ENCODE measurements around the gene PFN4. TPM values are rescaled to one million over a fixed set of nuclear protein-coding genes. Genes with fewer than 3 reads are reported as not detected.

PFN4 gene
- total and polyA plus RNA-seq, 9 of the 15 experiments (the other 6 are each of a cell fraction or from before 2014, with no cell fraction given): 0.07 to 0.54 (median 0.31) TPM; not detected in 2

DNA sequence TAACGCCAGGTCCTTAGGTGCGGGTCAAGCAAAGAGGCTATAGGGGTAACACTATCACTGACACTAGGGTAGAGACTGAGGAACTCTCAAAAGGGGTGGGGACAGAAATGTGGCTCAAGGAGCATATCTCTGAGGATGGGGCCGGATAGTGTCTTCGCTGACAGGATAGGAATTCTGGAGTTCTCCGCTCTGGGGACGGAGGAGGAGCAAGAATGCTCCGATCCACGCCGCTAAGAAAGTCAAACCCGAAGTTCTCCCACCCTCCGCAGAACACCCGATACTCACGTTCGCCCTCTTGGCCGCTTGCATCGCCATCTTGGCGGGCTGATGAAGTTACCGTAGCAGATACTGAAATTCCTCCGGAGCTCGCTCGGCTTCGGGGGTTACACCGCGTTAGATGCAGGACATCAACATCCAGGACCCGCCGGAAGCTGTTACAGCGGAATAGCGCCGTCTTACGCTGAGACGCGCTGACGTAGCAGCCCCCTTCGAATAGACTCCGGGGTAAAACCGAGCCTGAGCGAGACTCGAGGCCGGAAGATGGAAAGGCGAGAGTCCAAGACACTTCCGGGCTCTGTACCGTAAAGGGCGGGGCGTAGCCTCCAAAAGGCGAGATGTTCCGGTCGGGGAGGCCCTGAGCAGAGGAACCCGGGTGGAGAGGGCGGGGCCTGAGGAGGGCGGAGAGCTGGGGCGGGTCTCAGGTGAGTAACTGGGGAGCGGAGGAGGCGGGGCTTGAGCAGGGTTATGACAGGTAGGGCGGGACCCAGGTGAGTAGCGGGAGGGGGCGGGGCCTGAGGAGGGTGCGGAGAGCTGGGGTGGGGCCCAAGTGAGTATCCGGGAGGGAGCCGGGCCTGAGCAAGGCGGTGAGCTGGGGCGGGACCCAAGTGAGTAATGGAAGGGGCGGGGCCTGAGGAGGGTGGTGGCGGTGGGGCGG lies 47.0 kb downstream of the PFN4 start, which contains the start of gene SF3B6 (continued):
- peak; percentile 98 for TF ChIP-seq ETV1 (tag; conservative IDR thresholded peaks at IDR 0.05; ENCODE audit: low read depth)
- TF ChIP-seq CREB1 (IDR thresholded peaks at IDR 0.05): peak; percentile 96
- TF ChIP-seq CREB1 (CRISPR knock-in tag; IDR thresholded peaks at IDR 0.05): peak; percentile 98
- TF ChIP-seq, protein P1, sequence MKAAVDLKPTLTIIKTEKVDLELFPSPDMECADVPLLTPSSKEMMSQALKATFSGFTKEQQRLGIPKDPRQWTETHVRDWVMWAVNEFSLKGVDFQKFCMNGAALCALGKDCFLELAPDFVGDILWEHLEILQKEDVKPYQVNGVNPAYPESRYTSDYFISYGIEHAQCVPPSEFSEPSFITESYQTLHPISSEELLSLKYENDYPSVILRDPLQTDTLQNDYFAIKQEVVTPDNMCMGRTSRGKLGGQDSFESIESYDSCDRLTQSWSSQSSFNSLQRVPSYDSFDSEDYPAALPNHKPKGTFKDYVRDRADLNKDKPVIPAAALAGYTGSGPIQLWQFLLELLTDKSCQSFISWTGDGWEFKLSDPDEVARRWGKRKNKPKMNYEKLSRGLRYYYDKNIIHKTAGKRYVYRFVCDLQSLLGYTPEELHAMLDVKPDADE (conservative IDR thresholded peaks at IDR 0.05; ENCODE audit: control insufficient read depth, low read depth, low read length): 0 out of 2 replicates have a peak, but pooled peaks have one; percentile 44
- TF ChIP-seq TAF1 (IDR thresholded peaks at IDR 0.05; ENCODE audit: control insufficient read depth, extremely low read depth, insufficient read depth, low read length, severe bottlenecking): peak; percentile 80
- TF ChIP-seq KDM5B (IDR thresholded peaks at IDR 0.05; ENCODE audit: insufficient replicate concordance, low read depth, low read length): peak; percentile 94
- TF ChIP-seq LCOR (CRISPR knock-in tag; IDR thresholded peaks at IDR 0.05): peak; percentile 92
- TF ChIP-seq, protein P2, sequence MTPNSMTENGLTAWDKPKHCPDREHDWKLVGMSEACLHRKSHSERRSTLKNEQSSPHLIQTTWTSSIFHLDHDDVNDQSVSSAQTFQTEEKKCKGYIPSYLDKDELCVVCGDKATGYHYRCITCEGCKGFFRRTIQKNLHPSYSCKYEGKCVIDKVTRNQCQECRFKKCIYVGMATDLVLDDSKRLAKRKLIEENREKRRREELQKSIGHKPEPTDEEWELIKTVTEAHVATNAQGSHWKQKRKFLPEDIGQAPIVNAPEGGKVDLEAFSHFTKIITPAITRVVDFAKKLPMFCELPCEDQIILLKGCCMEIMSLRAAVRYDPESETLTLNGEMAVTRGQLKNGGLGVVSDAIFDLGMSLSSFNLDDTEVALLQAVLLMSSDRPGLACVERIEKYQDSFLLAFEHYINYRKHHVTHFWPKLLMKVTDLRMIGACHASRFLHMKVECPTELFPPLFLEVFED (CRISPR knock-in tag; conservative IDR thresholded peaks at IDR 0.05): 0 out of 2 replicates have a peak, but pooled peaks have one; percentile 7
- TF ChIP-seq JUND (IDR thresholded peaks at IDR 0.05; ENCODE audit: borderline replicate concordance, low read depth, low read length): peak; percentile 91
- peak; percentile 66; the same call in 1 of the 3 replicates for TF ChIP-seq JUND (tag; IDR thresholded peaks at IDR 0.05; ENCODE audit: borderline replicate concordance, low read depth, low read length)
- TF ChIP-seq ZSCAN29 (IDR thresholded peaks at IDR 0.05): peak; percentile 74
- peak; percentile 44; the same call in 1 of the 2 replicates for TF ChIP-seq FOXM1 (IDR thresholded peaks at IDR 0.05; ENCODE audit: low read depth)
- TF ChIP-seq FOXM1 (CRISPR knock-in tag; IDR thresholded peaks at IDR 0.05; ENCODE audit: low read depth): 0 out of 2 replicates have a peak, but pooled peaks have one; percentile 33
- TF ChIP-seq, protein P3, sequence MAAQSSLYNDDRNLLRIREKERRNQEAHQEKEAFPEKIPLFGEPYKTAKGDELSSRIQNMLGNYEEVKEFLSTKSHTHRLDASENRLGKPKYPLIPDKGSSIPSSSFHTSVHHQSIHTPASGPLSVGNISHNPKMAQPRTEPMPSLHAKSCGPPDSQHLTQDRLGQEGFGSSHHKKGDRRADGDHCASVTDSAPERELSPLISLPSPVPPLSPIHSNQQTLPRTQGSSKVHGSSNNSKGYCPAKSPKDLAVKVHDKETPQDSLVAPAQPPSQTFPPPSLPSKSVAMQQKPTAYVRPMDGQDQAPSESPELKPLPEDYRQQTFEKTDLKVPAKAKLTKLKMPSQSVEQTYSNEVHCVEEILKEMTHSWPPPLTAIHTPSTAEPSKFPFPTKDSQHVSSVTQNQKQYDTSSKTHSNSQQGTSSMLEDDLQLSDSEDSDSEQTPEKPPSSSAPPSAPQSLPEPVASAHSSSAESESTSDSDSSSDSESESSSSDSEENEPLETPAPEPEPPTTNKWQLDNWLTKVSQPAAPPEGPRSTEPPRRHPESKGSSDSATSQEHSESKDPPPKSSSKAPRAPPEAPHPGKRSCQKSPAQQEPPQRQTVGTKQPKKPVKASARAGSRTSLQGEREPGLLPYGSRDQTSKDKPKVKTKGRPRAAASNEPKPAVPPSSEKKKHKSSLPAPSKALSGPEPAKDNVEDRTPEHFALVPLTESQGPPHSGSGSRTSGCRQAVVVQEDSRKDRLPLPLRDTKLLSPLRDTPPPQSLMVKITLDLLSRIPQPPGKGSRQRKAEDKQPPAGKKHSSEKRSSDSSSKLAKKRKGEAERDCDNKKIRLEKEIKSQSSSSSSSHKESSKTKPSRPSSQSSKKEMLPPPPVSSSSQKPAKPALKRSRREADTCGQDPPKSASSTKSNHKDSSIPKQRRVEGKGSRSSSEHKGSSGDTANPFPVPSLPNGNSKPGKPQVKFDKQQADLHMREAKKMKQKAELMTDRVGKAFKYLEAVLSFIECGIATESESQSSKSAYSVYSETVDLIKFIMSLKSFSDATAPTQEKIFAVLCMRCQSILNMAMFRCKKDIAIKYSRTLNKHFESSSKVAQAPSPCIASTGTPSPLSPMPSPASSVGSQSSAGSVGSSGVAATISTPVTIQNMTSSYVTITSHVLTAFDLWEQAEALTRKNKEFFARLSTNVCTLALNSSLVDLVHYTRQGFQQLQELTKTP (IDR thresholded peaks at IDR 0.05; ENCODE audit: low read depth in 1 of 2, partially characterized antibody in 2 of 2): peak; percentile 48 to 89
- no peak for TF ChIP-seq CBX8 (IDR thresholded peaks at IDR 0.05; ENCODE audit: borderline replicate concordance, extremely low read depth, low read depth, low read length, poor library complexity, severe bottlenecking)
- TF ChIP-seq ZNF316 (IDR thresholded peaks at IDR 0.05): peak; percentile 65
- TF ChIP-seq FOXK2 (conservative IDR thresholded peaks at IDR 0.05 in 1 of 2, IDR thresholded peaks at IDR 0.05 in 1 of 2; ENCODE audit: low read depth in 2 of 2): peak; percentile 98 to 99
- TF ChIP-seq NEUROD1 (IDR thresholded peaks at IDR 0.05; ENCODE audit: borderline replicate concordance, low read depth, low read length, partially characterized antibody): peak; percentile 93
- peak; percentile 65 for TF ChIP-seq TARDBP (IDR thresholded peaks at IDR 0.05)
